Adrenal gland (tissue), 5 donors: ENCODE results near the gene TEX53.

Experiments used
- CTCF ChIP-seq, 6 experiments: fragments of 450-650 bp in 4 of 6; fragments of 200-600 bp in 2 of 6; sonication (generic) in 1 of 6; IDR thresholded peaks; 1 replicate in 5 of 6; 2 replicates in 1 of 6; pipeline versions ENCODE4 v1.5.1 to v1.8.0; 2016 to 2021; ENCODE audit warnings: antibody characterized with exemption in 6 of 6, mild to moderate bottlenecking in 2 of 6, moderate library complexity in 1 of 6
- POLR2A ChIP-seq, 2 donors: fragments of 450-650 bp; IDR thresholded peaks; one replicate each; pipeline ENCODE4 v1.6.1; 2017; ENCODE audit warnings: antibody characterized with exemption in 2 of 2, mild to moderate bottlenecking in 2 of 2, moderate library complexity in 1 of 2
- donor health status: DM: no; HTN: no; CAD: no.

- no peak for TF ChIP-seq POLR2A (IDR thresholded peaks at IDR 0.05)
- TF ChIP-seq CTCF (IDR thresholded peaks at IDR 0.05) = no peak
Observed at GRCh38 chr9:114674798-114675540, 17.4 kb upstream of the TEX53 start.
